H1 (cell line): ENCODE data around the gene CLIC3. TPM values are rescaled to one million over a fixed set of nuclear protein-coding genes. Genes with fewer than 3 reads are reported as not detected.

ENCODE experiments used
- GTF2F1 ChIP-seq: IDR thresholded peaks from 2 replicates; pipeline ENCODE4 v1.6.1; 2012; ENCODE audit warnings: low read depth, low read length, improper control_type of control experiment, borderline replicate concordance
- YY1 ChIP-seq: IDR thresholded peaks from 2 replicates; pipeline ENCODE4 v1.6.1; 2011; ENCODE audit warnings: low read depth, mild to moderate bottlenecking, low read length
- polyA plus RNA-seq, 7 experiments: library from polyadenylated mRNA; depleted of rRNA in 3 of 7; stranded (reverse) in 5 of 7; unstranded in 2 of 7; fragments of >200 nt in 5 of 7; fragments of 200-250 nt in 2 of 7; gene quantifications; 1 replicate in 5 of 7; 2 replicates in 1 of 7; 4 replicates in 1 of 7; pipeline versions ENCODE4 v1.2.1 to v1.2.3, GENCODE V29; 2011 to 2013; ENCODE audit warnings: missing spikeins in 2 of 7, mixed read lengths in 2 of 7
- total RNA-seq: library from RNA; stranded (reverse); fragmentation: NEBNext Ultra II Directional; extraction: Animal tissue kit (Norgen Biotek cat#: 25700); gene quantifications from 2 replicates; pipeline ENCODE4 v1.2.1, GENCODE V29; 2021
- TF ChIP-seq, protein P1 (sequence below), 3 experiments: IDR thresholded peaks; 1 replicate in 2 of 3; 2 replicates in 1 of 3; pipeline versions ENCODE4 v1.5.1 to v1.6.1; 2011; ENCODE audit warnings: low read length in 3 of 3, mild to moderate bottlenecking in 3 of 3, inconsistent platforms in 2 of 3, low read depth in 1 of 3, moderate library complexity in 1 of 3; ENCODE audit not compliant: insufficient read depth in 1 of 3; ENCODE audit errors: control extremely low read depth in 1 of 3

The CLIC3 gene
- total and polyA plus RNA-seq, 2 of the 8 experiments (the other 6 are each of a cell fraction or from before 2014, with no cell fraction given): 0.12 TPM; not detected in 1

DNA sequence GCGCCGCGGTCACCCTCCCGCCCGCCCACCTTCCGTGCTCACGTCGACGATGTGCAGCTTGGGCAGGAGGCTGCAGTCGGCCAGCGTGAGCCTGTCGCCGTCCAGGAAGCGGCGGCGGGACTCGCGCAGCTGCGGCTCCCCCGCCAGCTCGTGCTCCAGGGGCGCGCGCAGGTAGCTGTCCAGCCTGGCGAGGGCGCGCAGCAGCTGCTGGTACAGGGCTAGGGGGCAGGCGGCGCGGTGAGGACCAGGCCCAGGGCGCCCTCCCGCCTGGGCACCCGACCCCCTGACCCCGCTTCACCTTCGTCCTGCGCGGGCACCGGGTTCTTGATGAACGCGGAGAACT is 1.5 kb downstream of the CLIC3 start (continued):
- TF ChIP-seq, protein P1, sequence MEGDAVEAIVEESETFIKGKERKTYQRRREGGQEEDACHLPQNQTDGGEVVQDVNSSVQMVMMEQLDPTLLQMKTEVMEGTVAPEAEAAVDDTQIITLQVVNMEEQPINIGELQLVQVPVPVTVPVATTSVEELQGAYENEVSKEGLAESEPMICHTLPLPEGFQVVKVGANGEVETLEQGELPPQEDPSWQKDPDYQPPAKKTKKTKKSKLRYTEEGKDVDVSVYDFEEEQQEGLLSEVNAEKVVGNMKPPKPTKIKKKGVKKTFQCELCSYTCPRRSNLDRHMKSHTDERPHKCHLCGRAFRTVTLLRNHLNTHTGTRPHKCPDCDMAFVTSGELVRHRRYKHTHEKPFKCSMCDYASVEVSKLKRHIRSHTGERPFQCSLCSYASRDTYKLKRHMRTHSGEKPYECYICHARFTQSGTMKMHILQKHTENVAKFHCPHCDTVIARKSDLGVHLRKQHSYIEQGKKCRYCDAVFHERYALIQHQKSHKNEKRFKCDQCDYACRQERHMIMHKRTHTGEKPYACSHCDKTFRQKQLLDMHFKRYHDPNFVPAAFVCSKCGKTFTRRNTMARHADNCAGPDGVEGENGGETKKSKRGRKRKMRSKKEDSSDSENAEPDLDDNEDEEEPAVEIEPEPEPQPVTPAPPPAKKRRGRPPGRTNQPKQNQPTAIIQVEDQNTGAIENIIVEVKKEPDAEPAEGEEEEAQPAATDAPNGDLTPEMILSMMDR (IDR thresholded peaks at IDR 0.05; ENCODE audit: control extremely low read depth in 1 of 3, insufficient read depth in 1 of 3, low read depth in 1 of 3, low read length in 3 of 3): no peak
- TF ChIP-seq GTF2F1: no peak
- no peak for TF ChIP-seq YY1
